Dedifferentiated amniotic fluid mesenchymal stem cell (primary cell): ENCODE measurements around the gene KRT83.

Source experiments
- DNase-seq: peaks from one replicate; pipeline ENCODE4 v3.0.0-alpha.2; 2016; ENCODE audit errors: extremely low spot score

KRT83 gene

DNA sequence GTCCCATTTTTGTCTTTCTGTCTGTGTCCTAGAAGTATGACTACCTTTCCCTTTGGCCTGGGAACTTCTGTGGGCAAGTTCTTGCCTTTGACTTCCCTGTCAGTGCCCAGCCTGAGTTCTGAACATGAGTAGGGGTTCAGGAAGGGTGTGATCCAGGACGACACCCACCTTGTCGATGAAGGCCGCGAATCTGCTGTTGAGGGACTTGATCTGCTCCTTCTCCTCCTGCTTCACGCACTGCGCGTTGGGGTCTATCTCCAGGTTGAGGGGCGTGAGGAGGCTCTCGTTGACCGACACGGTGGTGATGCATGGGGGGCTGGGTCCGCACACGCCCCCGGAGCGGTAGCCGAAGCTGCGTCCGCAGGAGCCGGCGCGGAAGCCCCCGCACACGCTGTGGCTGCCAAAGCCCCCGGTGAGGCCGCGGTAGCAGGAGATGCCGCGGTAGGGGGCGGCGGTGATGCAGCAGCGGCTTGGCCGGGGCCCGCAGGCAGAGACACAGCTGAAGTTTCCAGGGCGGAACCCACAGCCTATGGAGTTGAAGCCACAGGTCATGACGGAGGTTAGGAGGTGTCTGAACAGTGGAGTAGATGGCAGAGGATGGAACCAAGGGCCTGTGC is at the start of gene KRT83:
Gene KRT83 (minus strand): TSS at position 615 of the 617 bp plus-strand sequence. CDS start 63 bp downstream, at position 552.
- no peak for DNase-seq

- no peak for DNase-seq
Observed at GRCh38 chr12:52369809-52370208, 48.6 kb upstream of the KRT83 start.

DNA sequence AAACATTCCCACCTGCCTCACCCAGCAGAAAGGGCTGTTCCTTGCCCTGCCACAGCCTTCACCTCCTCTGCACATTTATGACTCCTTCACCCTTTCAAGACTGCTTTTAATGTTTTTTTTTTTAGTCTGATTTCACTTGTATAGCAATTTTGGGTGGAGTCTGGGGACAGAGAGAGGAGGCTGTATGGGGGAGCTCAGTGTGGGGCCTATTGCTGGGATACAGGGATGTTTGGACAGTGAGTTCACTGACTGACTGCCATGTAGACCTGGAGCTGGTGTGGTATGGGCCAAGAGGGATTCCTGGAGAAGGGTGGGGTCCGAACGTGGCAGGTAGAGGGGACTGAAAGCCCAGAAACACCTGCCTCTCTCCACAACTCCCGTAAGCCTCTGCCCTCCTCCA is 48.0 kb upstream of the KRT83 start:
- DNase-seq = no peak

DNA sequence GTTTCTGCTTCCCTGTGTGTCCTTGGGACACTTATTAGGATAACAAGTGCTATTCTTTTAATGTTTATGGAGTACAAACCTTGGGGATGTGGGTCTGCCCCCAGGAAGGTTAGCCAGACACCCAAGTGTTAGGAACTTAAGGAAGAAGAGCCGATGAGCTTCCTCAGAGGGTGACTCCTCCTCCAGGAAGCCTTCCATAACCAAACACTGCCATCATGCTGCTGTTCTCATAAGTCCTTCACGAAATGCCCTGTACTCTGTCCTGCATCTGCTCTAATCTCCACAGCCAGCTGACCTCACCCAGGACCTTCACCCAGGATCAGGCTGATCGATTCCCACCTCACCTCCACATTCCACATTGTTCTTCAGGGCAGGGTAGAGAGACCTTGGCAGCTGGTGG is 47.3 kb upstream of the KRT83 start:
- DNase-seq = no peak

GRCh38 chr12:52367876-52368275 is 46.7 kb upstream of the KRT83 start:
- DNase-seq = no peak

GRCh38 chr12:52366738-52367485 is 45.7 kb upstream of the KRT83 start, which contains the start of gene KRT85:
Gene KRT85, minus strand, starts transcription at chr12:52367481. Its CDS starts 76 bp downstream, at chr12:52367405.
- no peak for DNase-seq

DNA sequence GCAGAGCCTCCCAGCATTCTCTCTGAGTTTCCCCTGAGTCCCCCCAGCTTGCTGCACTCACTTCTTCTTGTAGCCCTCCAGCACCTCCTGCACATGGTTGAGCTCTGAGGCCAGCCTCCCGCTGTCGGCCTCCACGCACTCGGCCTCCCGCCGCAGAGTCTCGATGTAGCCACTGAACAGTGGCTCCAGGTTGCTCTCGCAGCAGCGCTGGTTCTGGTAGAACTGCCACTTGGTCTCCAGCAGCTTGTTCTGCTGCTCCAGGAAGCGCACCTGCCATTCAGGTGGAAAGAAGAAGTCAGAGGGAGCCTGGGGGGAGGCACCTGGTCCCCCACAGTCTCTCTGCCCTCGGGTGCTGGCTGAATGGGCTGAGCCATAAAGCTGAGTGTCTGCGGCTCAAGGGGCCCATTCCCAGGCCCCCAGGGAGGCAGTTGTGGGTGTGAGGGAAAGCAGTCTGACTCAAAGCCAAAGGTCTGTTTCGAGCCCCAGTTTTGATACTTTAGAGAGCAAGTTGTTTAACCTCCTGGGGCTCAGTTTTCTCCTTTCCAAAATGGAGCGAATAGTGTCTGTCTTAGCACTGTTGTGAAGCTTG is 43.8 kb upstream of the KRT83 start:
- no peak for DNase-seq

GRCh38 chr12:52364061-52364460 is 42.9 kb upstream of the KRT83 start:
- no peak for DNase-seq

DNA sequence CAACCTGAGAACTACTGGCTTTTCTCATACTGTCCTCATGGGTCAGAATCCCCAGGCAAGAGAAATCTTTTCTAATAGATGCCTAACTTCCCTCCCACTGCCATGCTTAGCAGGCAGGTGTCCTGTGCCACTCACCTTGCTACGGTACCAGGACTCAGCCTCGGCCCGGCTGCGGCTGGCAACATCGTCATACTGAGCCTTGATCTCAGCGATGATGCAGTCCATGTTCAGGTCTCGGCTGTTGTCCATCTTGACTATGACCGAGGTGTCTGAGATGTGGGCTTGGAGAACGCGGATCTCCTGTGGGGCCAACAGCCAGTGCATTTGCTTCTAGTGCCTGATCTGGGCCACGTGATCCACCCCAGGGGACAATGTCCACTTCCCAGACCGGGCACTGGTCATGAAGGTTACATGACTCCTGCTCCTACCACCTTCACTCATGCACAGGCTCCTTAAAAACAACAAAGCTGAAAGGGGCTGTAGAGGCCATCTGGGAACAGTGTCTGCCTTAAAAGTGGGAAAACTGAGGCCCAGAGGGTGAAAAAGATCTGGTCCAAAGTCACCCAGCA is 42.0 kb upstream of the KRT83 start:
- DNase-seq = no peak

GRCh38 chr12:52362118-52362726 is 41.0 kb upstream of the KRT83 start:
- DNase-seq = no peak

DNA sequence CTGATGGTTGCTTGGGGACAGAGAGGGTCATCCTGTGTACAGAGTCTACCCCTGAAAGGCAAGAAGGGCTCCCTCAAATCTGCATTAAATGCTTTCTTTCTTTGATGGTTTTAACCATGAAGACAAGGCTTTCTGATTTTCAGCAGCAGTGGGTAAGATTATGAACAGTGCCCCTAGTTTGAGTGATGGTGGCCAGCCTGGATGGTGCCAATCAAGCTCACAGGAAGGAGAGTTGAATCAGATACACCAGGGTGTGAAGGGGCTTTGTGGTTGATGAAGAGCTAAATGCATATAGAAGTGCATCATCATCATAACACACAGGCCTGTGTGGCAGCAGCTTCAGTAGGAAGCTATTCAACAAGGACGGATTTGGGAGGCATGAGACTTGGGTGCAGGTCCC is 40.4 kb upstream of the KRT83 start:
- no peak for DNase-seq

GRCh38 chr12:52360663-52361271 is 39.6 kb upstream of the KRT83 start:
- DNase-seq = no peak

DNA sequence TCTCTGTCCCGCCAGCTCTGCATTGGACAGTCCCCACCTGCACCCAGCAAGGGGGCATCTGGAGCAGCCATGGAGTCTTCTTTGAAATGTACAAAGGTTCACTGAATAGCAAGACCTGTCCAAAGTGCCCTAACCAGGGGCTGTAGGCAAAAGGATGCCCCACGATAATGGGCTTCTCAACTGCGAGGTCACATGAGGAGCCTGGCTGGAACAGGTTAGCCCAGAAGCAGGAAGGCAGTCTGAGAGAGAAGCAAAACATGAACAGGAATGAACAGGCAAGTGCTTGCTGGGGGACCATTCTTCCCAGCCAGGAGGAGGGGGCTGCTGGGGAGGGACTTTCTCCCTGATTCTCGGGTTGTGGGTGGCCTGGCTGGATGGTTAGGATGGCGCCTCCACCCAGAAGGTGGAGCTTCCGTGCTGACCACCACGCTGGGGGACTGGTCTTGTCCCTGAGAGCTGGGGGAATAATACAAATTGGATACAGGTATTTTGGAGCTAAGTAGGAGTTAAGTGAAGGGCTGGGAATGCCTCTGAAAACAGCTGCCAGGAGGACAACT is 39.0 kb upstream of the KRT83 start:
- DNase-seq = no peak

- no peak for DNase-seq
Observed at GRCh38 chr12:52359621-52360061, 38.4 kb upstream of the KRT83 start.

- no peak for DNase-seq
Observed at GRCh38 chr12:52358575-52359350, 37.6 kb upstream of the KRT83 start.

DNA sequence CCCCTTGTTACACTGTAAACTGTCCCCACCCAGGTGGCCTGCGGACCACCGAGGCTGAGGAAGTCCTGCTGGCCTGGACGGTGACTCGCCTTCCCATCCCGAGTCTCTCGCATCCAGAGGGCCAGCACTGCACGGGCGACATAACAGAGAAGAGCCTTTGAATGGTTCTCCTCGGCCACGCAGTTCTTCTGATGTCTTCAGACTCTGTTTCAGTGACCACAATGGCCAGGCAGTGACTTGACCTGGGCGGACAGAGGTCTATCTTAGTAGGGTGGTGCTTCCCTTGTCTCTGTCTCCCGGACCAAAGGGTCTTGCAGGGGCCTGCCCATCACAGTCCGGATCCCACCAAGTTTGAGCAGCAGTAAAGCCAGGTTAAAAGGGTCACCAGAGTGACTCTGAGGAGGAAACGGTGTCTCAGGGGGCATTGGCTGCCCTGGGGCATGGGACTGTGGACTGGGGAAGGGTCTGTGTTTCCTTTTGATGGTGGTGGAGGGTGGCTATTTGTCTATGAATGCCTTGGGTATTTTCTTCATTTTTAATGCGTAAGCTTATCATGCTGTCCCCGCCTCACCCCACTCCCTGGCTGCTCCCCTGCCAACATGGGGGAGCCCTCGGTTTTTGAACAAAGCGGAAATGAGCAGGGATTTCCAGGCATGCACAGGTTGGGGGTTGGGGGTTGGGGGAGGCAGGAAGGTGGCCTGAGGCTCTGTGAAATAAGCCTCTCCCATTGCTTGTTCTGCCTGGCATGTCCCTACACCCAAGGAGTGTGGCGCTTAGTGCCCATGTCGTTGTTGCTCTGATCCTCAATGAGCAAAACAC is 35.8 kb upstream of the KRT83 start:
- no peak for DNase-seq

- no peak for DNase-seq
Observed at GRCh38 chr12:52356031-52356761, 35.0 kb upstream of the KRT83 start.

DNA sequence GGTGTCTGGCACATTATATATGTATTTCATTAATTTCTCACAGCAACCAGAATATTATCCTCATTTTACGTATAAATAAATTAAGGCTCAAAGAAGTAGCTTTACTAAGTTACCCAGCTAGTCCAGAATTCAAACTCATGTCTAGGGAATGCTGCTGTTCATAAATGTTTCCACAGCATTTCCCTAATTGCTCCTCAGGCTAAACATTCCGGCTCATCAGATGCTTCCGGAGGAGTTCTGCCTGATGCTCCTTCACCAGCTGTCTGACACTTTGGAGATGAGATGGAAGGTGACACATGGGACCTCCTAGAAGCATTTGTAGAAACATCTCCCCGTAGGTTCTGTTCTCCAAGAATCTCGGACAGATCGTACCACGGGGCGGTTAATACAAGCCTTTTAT is 34.0 kb upstream of the KRT83 start:
- no peak for DNase-seq

DNA sequence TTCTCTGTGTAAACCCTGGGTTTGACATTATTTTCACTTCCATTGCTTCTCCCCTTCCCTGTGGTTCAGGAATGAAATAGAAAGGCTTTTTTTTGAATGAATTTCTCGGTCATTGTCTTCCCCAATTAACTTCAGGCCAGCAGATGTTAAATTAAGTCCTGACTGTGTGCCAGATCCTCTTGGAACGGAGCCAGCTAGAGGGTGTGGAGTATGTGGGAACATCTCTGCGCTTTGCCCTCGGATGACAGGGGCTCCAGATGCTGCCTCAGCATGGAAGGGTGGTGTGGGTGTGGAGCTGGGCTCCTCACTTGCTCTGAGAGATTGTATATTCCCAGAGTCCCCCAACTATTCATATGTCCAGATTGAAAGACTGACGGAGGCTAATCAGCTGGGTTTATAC is 33.0 kb upstream of the KRT83 start:
- DNase-seq = no peak
